ENCODE results near the gene EHMT1. TPM values are rescaled to one million over a fixed set of nuclear protein-coding genes. Genes with fewer than 3 reads are reported as not detected.
"Not testable (repeated sequence)": the region's sequence is repeated elsewhere in the genome, so short reads cannot be mapped to it uniquely, and the experiment has no call there.

Gene EHMT1
- total and polyA plus RNA-seq, 2 experiments from 2014 or later = 46.0 to 47.7 TPM

GRCh38 chr9:137881591-137882505 is 263.0 kb downstream of the EHMT1 start:
- TF ChIP-seq EZH2 (IDR thresholded peaks at IDR 0.05; ENCODE audit: borderline replicate concordance) (no peak), EZH2phosphoT487 (IDR thresholded peaks at IDR 0.05; ENCODE audit: low read depth, severe bottlenecking, unreplicated experiment) (no peak), CTCF (IDR thresholded peaks at IDR 0.05; ENCODE audit: poor library complexity) (no peak)
- Histone ChIP-seq H3K27me3 (peaks cover 14% of the 10 kb centered on the region), H3K9me3 (ENCODE audit: low read depth) (no peaks in the 10 kb centered on the region), H3K9me2 (replicated peaks; ENCODE audit: insufficient read depth) (no peaks in the 10 kb centered on the region), H3K27ac (no peak overlapping the region), H3K4me3 (no peak overlapping the region), H2AFZ (no peak overlapping the region), H4K20me1 (ENCODE audit: insufficient read depth, poor library complexity, severe bottlenecking) (no peaks in the 10 kb centered on the region), H3K4me2 (no peak overlapping the region), H3K4me1 (ENCODE audit: insufficient read depth) (no peaks in the 10 kb centered on the region), H3K79me2 (no peaks in the 10 kb centered on the region), H3K36me3 (replicated peaks; ENCODE audit: insufficient read depth, low read depth) (no peaks in the 10 kb centered on the region)
- no peak for DNase-seq (ENCODE audit: low spot score)
- WGBS (ENCODE audit: low lambda C conversion rate, missing lambda C conversion rate) = 81% methylated on average over 19 of the region's 19 CpGs

GRCh38 chr9:137882506-137882821 is 263.7 kb downstream of the EHMT1 start:
- no peaks in the 10 kb centered on the region for H4K20me1 ChIP-seq (ENCODE audit: insufficient read depth, poor library complexity, severe bottlenecking)
- no peak overlapping the region for H3K4me3 ChIP-seq
- no peak overlapping the region for H2AFZ ChIP-seq
- H3K4me1 ChIP-seq (ENCODE audit: insufficient read depth) = no peaks in the 10 kb centered on the region
- H3K4me2 ChIP-seq = no peak overlapping the region
- TF ChIP-seq EZH2 (IDR thresholded peaks at IDR 0.05; ENCODE audit: borderline replicate concordance) = no peak
- no peak for TF ChIP-seq CTCF (IDR thresholded peaks at IDR 0.05; ENCODE audit: poor library complexity)
- TF ChIP-seq EZH2phosphoT487 (IDR thresholded peaks at IDR 0.05; ENCODE audit: low read depth, severe bottlenecking, unreplicated experiment) = no peak
- peaks cover 9% of the 10 kb centered on the region for H3K27me3 ChIP-seq
- no peak for DNase-seq (ENCODE audit: low spot score)
- WGBS (ENCODE audit: low lambda C conversion rate, missing lambda C conversion rate) = 97% methylated on average over 10 of the region's 10 CpGs
- H3K79me2 ChIP-seq = no peaks in the 10 kb centered on the region
- no peaks in the 10 kb centered on the region for H3K9me2 ChIP-seq (replicated peaks; ENCODE audit: insufficient read depth)
- no peaks in the 10 kb centered on the region for H3K36me3 ChIP-seq (replicated peaks; ENCODE audit: insufficient read depth, low read depth)
- H3K9me3 ChIP-seq (ENCODE audit: low read depth) = no peaks in the 10 kb centered on the region
- H3K27ac ChIP-seq = no peak overlapping the region

- not testable (repeated sequence) for H3K4me3 ChIP-seq; H4K20me1 ChIP-seq (ENCODE audit: insufficient read depth, poor library complexity, severe bottlenecking); H3K36me3 ChIP-seq (replicated peaks; ENCODE audit: insufficient read depth, low read depth); H3K4me2 ChIP-seq; H3K79me2 ChIP-seq; H3K27ac ChIP-seq; H3K9me3 ChIP-seq (ENCODE audit: low read depth); H2AFZ ChIP-seq; DNase-seq (ENCODE audit: low spot score); H3K27me3 ChIP-seq; H3K9me2 ChIP-seq (replicated peaks; ENCODE audit: insufficient read depth); H3K4me1 ChIP-seq (ENCODE audit: insufficient read depth)
- WGBS (ENCODE audit: low lambda C conversion rate, missing lambda C conversion rate) = 100% methylated on average over 4 of the region's 6 CpGs
These were observed 265.2 kb downstream of the EHMT1 start for GRCh38 chr9:137883977-137884376.

- not testable (repeated sequence) for H3K9me3 ChIP-seq (ENCODE audit: low read depth); H3K27ac ChIP-seq; H3K4me3 ChIP-seq; H3K4me1 ChIP-seq (ENCODE audit: insufficient read depth); H3K36me3 ChIP-seq (replicated peaks; ENCODE audit: insufficient read depth, low read depth); H2AFZ ChIP-seq; DNase-seq (ENCODE audit: low spot score); H4K20me1 ChIP-seq (ENCODE audit: insufficient read depth, poor library complexity, severe bottlenecking); H3K79me2 ChIP-seq; H3K4me2 ChIP-seq; H3K27me3 ChIP-seq; H3K9me2 ChIP-seq (replicated peaks; ENCODE audit: insufficient read depth)
- 46% methylated on average over 5 of the region's 7 CpGs for WGBS (ENCODE audit: low lambda C conversion rate, missing lambda C conversion rate)
These were observed 265.7 kb downstream of the EHMT1 start for GRCh38 chr9:137884547-137884946.

- H4K20me1 ChIP-seq (ENCODE audit: insufficient read depth, poor library complexity, severe bottlenecking); H3K4me3 ChIP-seq; H3K9me2 ChIP-seq (replicated peaks; ENCODE audit: insufficient read depth); H3K4me1 ChIP-seq (ENCODE audit: insufficient read depth); H3K27ac ChIP-seq; H3K27me3 ChIP-seq; H3K79me2 ChIP-seq; H3K36me3 ChIP-seq (replicated peaks; ENCODE audit: insufficient read depth, low read depth); H3K4me2 ChIP-seq; H2AFZ ChIP-seq; DNase-seq (ENCODE audit: low spot score); H3K9me3 ChIP-seq (ENCODE audit: low read depth): not testable (repeated sequence)
- 92% methylated on average over 8 of the region's 12 CpGs for WGBS (ENCODE audit: low lambda C conversion rate, missing lambda C conversion rate)
These were observed 266.3 kb downstream of the EHMT1 start for GRCh38 chr9:137885121-137885520.
